PC-3 (cell line): ENCODE results near the gene SMIM15.

ENCODE experiments used
- EZH2 ChIP-seq: fragments of 300-600 bp; sonication (generic); IDR thresholded peaks from one replicate; pipeline ENCODE4 v1.6.1; 2017; ENCODE audit warnings: antibody characterized with exemption, mild to moderate bottlenecking, low read length; ENCODE audit not compliant: unreplicated experiment
- TF ChIP-seq, protein P1 (sequence below): fragments of 300-600 bp; sonication (generic); conservative IDR thresholded peaks from 2 replicates; pipeline ENCODE4 v1.5.1; 2017; ENCODE audit warnings: antibody characterized with exemption, low read depth, mild to moderate bottlenecking, low read length

DNA sequence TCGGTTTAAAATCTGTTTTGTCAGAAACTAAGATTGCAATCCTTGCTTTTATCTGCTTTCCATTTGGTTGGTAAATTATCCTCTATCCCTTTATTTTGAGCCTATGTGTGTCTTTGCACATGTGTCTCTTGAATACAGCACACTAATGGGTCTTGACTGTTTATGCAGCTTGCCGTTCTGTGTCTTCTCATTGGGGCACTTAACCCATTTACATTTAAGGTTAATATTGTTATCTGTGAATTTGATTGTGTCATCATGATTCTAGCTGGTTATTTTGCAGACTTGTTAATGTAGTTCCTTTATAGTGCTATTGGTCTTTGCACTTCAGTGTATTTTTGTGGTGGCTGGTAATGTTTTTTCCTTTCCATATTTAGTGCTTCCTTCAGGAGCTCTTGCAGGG is 36.3 kb upstream of the SMIM15 start:
- TF ChIP-seq, protein P1, sequence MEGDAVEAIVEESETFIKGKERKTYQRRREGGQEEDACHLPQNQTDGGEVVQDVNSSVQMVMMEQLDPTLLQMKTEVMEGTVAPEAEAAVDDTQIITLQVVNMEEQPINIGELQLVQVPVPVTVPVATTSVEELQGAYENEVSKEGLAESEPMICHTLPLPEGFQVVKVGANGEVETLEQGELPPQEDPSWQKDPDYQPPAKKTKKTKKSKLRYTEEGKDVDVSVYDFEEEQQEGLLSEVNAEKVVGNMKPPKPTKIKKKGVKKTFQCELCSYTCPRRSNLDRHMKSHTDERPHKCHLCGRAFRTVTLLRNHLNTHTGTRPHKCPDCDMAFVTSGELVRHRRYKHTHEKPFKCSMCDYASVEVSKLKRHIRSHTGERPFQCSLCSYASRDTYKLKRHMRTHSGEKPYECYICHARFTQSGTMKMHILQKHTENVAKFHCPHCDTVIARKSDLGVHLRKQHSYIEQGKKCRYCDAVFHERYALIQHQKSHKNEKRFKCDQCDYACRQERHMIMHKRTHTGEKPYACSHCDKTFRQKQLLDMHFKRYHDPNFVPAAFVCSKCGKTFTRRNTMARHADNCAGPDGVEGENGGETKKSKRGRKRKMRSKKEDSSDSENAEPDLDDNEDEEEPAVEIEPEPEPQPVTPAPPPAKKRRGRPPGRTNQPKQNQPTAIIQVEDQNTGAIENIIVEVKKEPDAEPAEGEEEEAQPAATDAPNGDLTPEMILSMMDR: no peak
- TF ChIP-seq EZH2: no peak
